HG03565 (cell line): ENCODE results near the gene AWAT2.

Experiments
- ATAC-seq: cut with Tn5 transposase; IDR thresholded peaks from one replicate; pipeline ENCODE4 v1.9.1; 2021; ENCODE audit warnings: mild to moderate bottlenecking, moderate library complexity; ENCODE audit not compliant: unreplicated experiment

AWAT2 gene

GRCh38 chrX:70049925-70050324 is at the start of gene AWAT2:
TSS of gene AWAT2 (minus strand) at chrX:70049938. CDS start at chrX:70049932, 6 bp downstream.
- no peak for ATAC-seq

GRCh38 chrX:70096052-70096451 is 46.3 kb upstream of the AWAT2 start:
- ATAC-seq: no peak

GRCh38 chrX:70092247-70092646 is 42.5 kb upstream of the AWAT2 start:
- no peak for ATAC-seq

- ATAC-seq: no peak
Measured at GRCh38 chrX:70089604-70090297, 40.0 kb upstream of the AWAT2 start.

- no peak for ATAC-seq
Measured at GRCh38 chrX:70088751-70089150, 39.0 kb upstream of the AWAT2 start.

GRCh38 chrX:70087857-70088630 is 38.3 kb upstream of the AWAT2 start:
- no peak for ATAC-seq

- ATAC-seq: no peak
Measured at GRCh38 chrX:70084592-70085240, 35.0 kb upstream of the AWAT2 start.

GRCh38 chrX:70082723-70083122 is 33.0 kb upstream of the AWAT2 start:
- no peak for ATAC-seq

- no peak for ATAC-seq
Measured at GRCh38 chrX:70079870-70080269, 30.1 kb upstream of the AWAT2 start.

- ATAC-seq: no peak
Measured at GRCh38 chrX:70079297-70079696, 29.6 kb upstream of the AWAT2 start.

GRCh38 chrX:70066646-70067045 is 16.9 kb upstream of the AWAT2 start:
- no peak for ATAC-seq

GRCh38 chrX:70062961-70063550 is 13.3 kb upstream of the AWAT2 start:
- ATAC-seq: no peak

GRCh38 chrX:70062076-70062475 is 12.3 kb upstream of the AWAT2 start, which contains the start of gene OTUD6A:
TSS of gene OTUD6A (plus strand) at chrX:70062457. CDS start at chrX:70062525, 68 bp downstream.
- ATAC-seq: no peak

- no peak for ATAC-seq
Measured at GRCh38 chrX:70054391-70054790, 4.7 kb upstream of the AWAT2 start.

GRCh38 chrX:70052895-70053615 is 3.3 kb upstream of the AWAT2 start:
- no peak for ATAC-seq

GRCh38 chrX:70049406-70049805 is 332 bp downstream of the AWAT2 start:
- ATAC-seq: no peak

- ATAC-seq: no peak
Measured at GRCh38 chrX:70046978-70047377, 2.8 kb downstream of the AWAT2 start.

- ATAC-seq: no peak
Measured at GRCh38 chrX:70044541-70045245, 5.0 kb downstream of the AWAT2 start.

GRCh38 chrX:70043685-70044084 is 6.1 kb downstream of the AWAT2 start:
- ATAC-seq: no peak
